WERI-Rb-1 (cell line): Measurements from ENCODE around the gene STYXL2.

Source experiments
- DNase-seq: peaks from one replicate; pipeline ENCODE4 v3.0.0-alpha.2; 2020
- H3K27ac ChIP-seq: fragments of 250-450 bp; sonication (Bioruptor Pico); 2 replicates; pipeline ENCODE4 v1.5.1; 2020; ENCODE audit warnings: mild to moderate bottlenecking, moderate library complexity
- H3K27me3 ChIP-seq: fragments of 250-450 bp; sonication (Bioruptor Pico); 2 replicates; pipeline ENCODE4 v1.5.1; 2021; ENCODE audit warnings: mild to moderate bottlenecking, low read depth, moderate library complexity; ENCODE audit not compliant: insufficient read depth, severe bottlenecking
- H3K36me3 ChIP-seq: fragments of 250-450 bp; sonication (Bioruptor Pico); 2 replicates; pipeline ENCODE4 v1.5.1; 2020; ENCODE audit warnings: mild to moderate bottlenecking, moderate library complexity
- H3K4me3 ChIP-seq: 2 replicates; pipeline ENCODE4 v1.5.1; 2011; ENCODE audit warnings: low read depth, mild to moderate bottlenecking, control low read depth, low read length
- H3K9me3 ChIP-seq: fragments of 250-450 bp; sonication (Bioruptor Pico); 2 replicates; pipeline ENCODE4 v1.5.1; 2021; ENCODE audit warnings: mild to moderate bottlenecking, moderate library complexity; ENCODE audit not compliant: severe bottlenecking
- TF ChIP-seq, protein P1 (sequence below): IDR thresholded peaks from 2 replicates; pipeline ENCODE4 v1.5.1; 2011; ENCODE audit warnings: low read depth, mild to moderate bottlenecking, control low read depth, inconsistent platforms, low read length

STYXL2 gene

DNA sequence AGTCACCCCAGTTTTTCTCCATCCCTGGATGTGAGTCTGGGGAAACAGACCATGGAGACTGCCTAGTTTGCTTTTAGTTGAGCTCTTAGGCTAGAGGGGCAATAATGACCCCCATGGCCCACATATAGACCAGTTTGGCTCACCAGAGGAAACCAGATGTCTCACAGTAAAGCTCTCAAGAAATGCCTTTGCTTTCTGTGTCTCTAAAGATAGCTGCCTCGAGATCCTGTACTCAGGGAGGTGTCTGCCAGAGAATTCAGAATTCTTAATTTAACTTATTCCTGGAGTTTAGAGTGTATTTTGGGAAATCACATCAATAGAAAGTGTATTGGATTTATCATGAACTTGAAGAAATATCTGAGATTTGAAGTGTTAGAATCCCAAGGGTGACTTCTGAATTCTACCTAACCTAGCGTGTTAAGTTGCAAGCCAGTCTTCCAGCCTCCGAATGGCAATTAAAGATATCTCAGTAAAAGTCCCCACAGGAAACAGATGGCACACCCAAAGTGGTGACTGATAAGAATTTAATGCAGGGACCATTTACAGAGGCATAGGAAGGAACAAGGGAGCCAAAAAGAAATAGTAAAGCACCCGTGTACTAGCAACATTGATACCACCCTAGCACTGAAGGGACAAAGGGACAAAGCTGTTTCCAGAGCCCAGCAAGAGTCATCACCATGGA lies 37.1 kb downstream of the STYXL2 start:
- Histone ChIP-seq H3K36me3 (no peaks in the 10 kb centered on the region), H3K27me3 (no peaks in the 10 kb centered on the region), H3K9me3 (no peaks in the 10 kb centered on the region), H3K27ac (no peak overlapping the region), H3K4me3 (no peak overlapping the region)
- TF ChIP-seq, protein P1, sequence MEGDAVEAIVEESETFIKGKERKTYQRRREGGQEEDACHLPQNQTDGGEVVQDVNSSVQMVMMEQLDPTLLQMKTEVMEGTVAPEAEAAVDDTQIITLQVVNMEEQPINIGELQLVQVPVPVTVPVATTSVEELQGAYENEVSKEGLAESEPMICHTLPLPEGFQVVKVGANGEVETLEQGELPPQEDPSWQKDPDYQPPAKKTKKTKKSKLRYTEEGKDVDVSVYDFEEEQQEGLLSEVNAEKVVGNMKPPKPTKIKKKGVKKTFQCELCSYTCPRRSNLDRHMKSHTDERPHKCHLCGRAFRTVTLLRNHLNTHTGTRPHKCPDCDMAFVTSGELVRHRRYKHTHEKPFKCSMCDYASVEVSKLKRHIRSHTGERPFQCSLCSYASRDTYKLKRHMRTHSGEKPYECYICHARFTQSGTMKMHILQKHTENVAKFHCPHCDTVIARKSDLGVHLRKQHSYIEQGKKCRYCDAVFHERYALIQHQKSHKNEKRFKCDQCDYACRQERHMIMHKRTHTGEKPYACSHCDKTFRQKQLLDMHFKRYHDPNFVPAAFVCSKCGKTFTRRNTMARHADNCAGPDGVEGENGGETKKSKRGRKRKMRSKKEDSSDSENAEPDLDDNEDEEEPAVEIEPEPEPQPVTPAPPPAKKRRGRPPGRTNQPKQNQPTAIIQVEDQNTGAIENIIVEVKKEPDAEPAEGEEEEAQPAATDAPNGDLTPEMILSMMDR, result no peak
- no peak for DNase-seq

DNA sequence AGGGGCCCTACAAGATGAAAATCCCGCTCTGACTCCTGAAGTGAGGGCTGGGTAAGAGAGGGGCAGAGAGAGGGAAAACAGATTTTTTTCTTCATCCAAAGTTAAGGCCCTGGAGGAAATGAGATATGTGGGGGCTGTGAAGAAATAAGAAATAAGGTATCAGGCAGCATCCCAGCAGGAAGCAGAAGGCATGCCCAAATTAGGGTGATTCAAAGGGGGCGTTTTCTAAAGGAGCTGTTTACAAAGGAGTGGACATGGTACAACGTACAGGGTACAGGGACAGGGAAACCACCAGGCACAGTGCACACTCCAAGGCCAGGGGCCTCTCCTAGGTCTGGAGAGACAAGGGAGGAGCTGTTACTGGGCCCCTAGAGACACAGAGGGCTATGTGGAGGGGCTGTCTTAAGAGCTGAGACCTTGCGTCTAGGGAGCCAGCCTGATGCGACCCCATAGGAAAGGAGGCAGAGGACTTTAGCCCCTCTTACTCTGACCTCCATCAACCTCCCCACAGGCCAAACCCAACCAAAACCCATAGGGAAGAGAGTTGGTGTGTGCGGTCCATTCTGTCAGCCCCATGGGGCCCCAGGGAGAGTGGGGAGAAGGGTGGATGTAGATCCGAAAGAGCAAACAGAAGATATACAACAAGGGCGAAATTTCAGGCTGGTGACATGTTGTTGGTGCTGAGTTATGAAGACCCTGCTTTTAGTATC lies 38.6 kb downstream of the STYXL2 start:
- H3K36me3 ChIP-seq, result no peaks in the 10 kb centered on the region
- H3K9me3 ChIP-seq, result no peaks in the 10 kb centered on the region
- H3K4me3 ChIP-seq, result no peak overlapping the region
- TF ChIP-seq, protein P1, result no peak
- H3K27me3 ChIP-seq, result no peaks in the 10 kb centered on the region
- H3K27ac ChIP-seq, result no peak overlapping the region
- no peak for DNase-seq

DNA sequence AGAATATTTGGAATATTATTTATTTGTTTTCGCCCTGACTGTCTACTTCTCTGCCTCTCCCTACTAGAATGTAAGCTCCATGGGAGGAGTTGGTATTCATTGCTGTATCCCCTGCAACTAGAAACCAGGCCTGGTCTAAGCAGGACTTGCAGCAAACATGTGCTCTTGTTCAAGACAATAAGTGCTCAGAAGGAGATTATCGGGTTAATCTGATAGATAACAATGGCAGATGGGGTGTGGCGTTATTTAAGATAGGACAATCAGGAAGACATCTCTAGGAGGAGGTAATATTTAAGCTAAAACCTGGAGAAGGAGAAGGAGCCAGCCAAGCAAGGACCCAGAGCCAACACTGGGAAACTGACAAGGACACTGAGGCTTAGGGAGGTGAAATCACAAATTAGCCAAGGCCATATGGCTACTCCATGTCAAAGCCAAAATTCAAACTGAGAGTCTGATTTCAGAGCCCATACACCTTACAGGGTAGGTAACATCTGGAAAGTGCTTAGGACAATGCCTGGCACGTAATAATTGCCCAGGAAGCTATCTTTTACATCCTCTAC lies 41.5 kb downstream of the STYXL2 start:
- H3K27me3 ChIP-seq, result no peaks in the 10 kb centered on the region
- no peaks in the 10 kb centered on the region for H3K36me3 ChIP-seq
- TF ChIP-seq, protein P1, result no peak
- H3K4me3 ChIP-seq, result no peak overlapping the region
- DNase-seq, result peak; percentile 22
- H3K9me3 ChIP-seq, result no peaks in the 10 kb centered on the region
- H3K27ac ChIP-seq, result peak overlapping the region; percentile 70

DNA sequence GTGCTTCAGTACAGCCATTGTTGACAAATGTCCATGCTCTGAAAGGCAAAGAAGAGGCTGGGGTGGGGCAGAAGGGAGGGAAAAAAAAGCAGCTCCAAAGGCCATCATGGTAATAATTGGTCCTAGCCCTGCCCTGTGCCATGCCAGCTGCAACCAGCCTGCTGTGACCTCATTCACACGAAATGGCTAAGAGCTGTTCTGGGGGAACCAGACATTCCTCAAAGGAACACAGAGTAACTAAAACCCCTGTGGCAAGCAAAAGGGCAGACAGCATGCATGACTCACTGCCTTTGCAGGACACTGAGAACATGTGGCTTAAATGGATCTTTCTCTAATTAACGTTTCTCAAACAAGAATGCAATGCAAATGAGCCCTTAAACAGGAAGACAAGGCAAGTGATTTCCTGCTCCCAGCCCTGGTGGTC lies 42.3 kb downstream of the STYXL2 start:
- no peak for DNase-seq
- TF ChIP-seq, protein P1, result no peak
- Histone ChIP-seq H3K4me3 (no peak overlapping the region), H3K27ac (peak overlapping the region; percentile 69), H3K36me3 (no peaks in the 10 kb centered on the region), H3K9me3 (no peaks in the 10 kb centered on the region), H3K27me3 (no peaks in the 10 kb centered on the region)

DNA sequence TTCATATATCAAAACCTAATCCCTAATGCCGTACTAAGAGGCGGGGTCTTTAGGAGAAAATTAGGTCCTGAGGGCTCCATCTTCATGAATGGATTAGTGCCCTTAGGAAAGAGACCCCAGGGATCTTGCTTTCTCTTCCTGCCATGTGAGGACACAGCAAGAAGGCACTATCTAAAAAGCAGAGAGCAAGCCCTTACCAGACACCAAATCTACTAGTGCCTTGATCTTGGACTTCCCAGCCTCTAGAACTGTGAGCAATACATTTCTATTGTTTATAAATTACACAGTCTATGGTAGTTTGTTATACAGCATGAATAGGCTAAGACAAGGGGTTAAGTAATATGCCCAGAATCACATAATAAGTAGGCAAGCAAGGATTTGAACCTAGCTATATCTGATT lies 42.9 kb downstream of the STYXL2 start:
- Histone ChIP-seq H3K27ac (peak overlapping the region; percentile 69), H3K9me3 (no peaks in the 10 kb centered on the region), H3K36me3 (no peaks in the 10 kb centered on the region), H3K27me3 (no peaks in the 10 kb centered on the region), H3K4me3 (no peak overlapping the region)
- no peak for DNase-seq
- TF ChIP-seq, protein P1, result no peak
